HepG2 (cell line): ENCODE data around the gene CPEB4. TPM values are rescaled to one million over a fixed set of nuclear protein-coding genes. Genes with fewer than 3 reads are reported as not detected.

Experiments used
- ATAC-seq: fragments of 200-7000 bp; cut with Tn5 transposase; 3 replicates; pipeline ENCODE4 v1.9.1; 2020; ENCODE audit warnings: mild to moderate bottlenecking, moderate library complexity
- BruUV-seq: library from RNA; stranded (reverse); fragments of 400-500 nt; replicated peaks from 2 replicates; lab custom pipeline; 2021; lab: Mats Ljungman, UMichigan
- CTCF ChIA-PET: fragments of 300-600 bp; formaldehyde crosslinking; extraction: SDS; loops from one replicate; lab custom pipeline; 2021; ENCODE audit warnings: low total read pairs, inconsistent platforms, low intra/inter-chr PET ratio; lab: Yijun Ruan, JAX
- POLR2A ChIA-PET: fragments of 350-600 bp; sonication (Branson Sonifier 250); formaldehyde crosslinking; loops from one replicate; lab custom pipeline; 2020; ENCODE audit warnings: antibody characterized with exemption, inconsistent platforms; lab: Yijun Ruan, JAX
- DNase-seq: peaks from one replicate; pipeline ENCODE4 v3.0.0-alpha.2; 2015; ENCODE audit warnings: low spot score
- FAIRE-seq: peaks from 3 replicates; lab custom pipeline; 2011; peaks lifted over from hg19 to GRCh38; lab: Jason Lieb, UNC
- H2AFZ ChIP-seq: one replicate; pipeline ENCODE4 v1.6.1; 2011; ENCODE audit warnings: low read length, inconsistent platforms
- H3K27ac ChIP-seq: fragments of 300-600 bp; 3 replicates; pipeline ENCODE4 v1.8.0; 2011; ENCODE audit warnings: mixed run types, mild to moderate bottlenecking, mixed read lengths, low read length, inconsistent platforms; ENCODE audit not compliant: insufficient read depth; ENCODE audit errors: extremely low read length
- H3K27me3 ChIP-seq, 2 experiments: fragments of 200-600 bp in 1 of 2; 2 replicates in 1 of 2; 3 replicates in 1 of 2; pipeline versions ENCODE4 v1.6.0 to v1.8.0; 2011; ENCODE audit warnings: low read length in 2 of 2, mild to moderate bottlenecking in 2 of 2, moderate library complexity in 2 of 2, inconsistent platforms in 1 of 2; ENCODE audit not compliant: insufficient read depth in 2 of 2, control insufficient read depth in 1 of 2
- H3K36me3 ChIP-seq, 2 experiments: fragments of 200-600 bp in 1 of 2; replicated peaks in 1 of 2; 2 replicates in 1 of 2; 3 replicates in 1 of 2; pipeline versions ENCODE4 v1.5.1 to v1.8.0; 2011; ENCODE audit warnings: low read length in 2 of 2, inconsistent platforms in 1 of 2; ENCODE audit not compliant: insufficient read depth in 2 of 2, control insufficient read depth in 1 of 2
- H3K4me1 ChIP-seq: 2 replicates; pipeline ENCODE4 v1.5.1; 2012; ENCODE audit warnings: low read length, inconsistent platforms; ENCODE audit not compliant: insufficient read depth
- H3K4me2 ChIP-seq: 2 replicates; pipeline ENCODE4 v1.6.0; 2011; ENCODE audit warnings: low read depth, low read length, inconsistent platforms
- H3K4me3 ChIP-seq, 3 experiments: fragments of 200-600 bp in 1 of 3; sonication (generic), shearing (Covaris generic) in 1 of 3; replicated peaks in 1 of 3; 2 replicates each; pipeline ENCODE4 v1.5.1; 2011 to 2016; ENCODE audit warnings: low read length in 3 of 3, inconsistent platforms in 2 of 3, low read depth in 2 of 3, mild to moderate bottlenecking in 2 of 3, control low read depth in 1 of 3, mixed read lengths in 1 of 3; ENCODE audit not compliant: insufficient read depth in 1 of 3
- H3K79me2 ChIP-seq: one replicate; pipeline ENCODE4 v1.6.1; 2011; ENCODE audit warnings: low read length, inconsistent platforms; ENCODE audit not compliant: insufficient read depth
- H3K9ac ChIP-seq: 2 replicates; pipeline ENCODE4 v1.6.0; 2011; ENCODE audit warnings: mild to moderate bottlenecking, low read depth, low read length, inconsistent platforms; ENCODE audit not compliant: insufficient read depth
- H3K9me3 ChIP-seq: 2 replicates; pipeline ENCODE4 v1.5.1; 2012; ENCODE audit warnings: mild to moderate bottlenecking, low read length
- H4K20me1 ChIP-seq: 2 replicates; pipeline ENCODE4 v1.6.0; 2011; ENCODE audit warnings: inconsistent platforms, mild to moderate bottlenecking, low read length, moderate library complexity; ENCODE audit not compliant: insufficient read depth
- DR1 ChIP-seq: sonication (generic); formaldehyde crosslinking; IDR thresholded peaks from 2 replicates; pipeline ENCODE4 v1.8.0; 2021; ENCODE audit warnings: mild to moderate bottlenecking, missing genetic modification reagents, inconsistent platforms
- ESRRA ChIP-seq: sonication (generic); formaldehyde crosslinking; IDR thresholded peaks from 2 replicates; pipeline ENCODE4 v1.5.1; 2020; ENCODE audit warnings: mild to moderate bottlenecking, low read depth, missing genetic modification reagents
- FOXK1 ChIP-seq: sonication (generic); formaldehyde crosslinking; IDR thresholded peaks from 2 replicates; pipeline ENCODE4 v1.4.0; 2020; ENCODE audit warnings: low read depth, missing genetic modification reagents, borderline replicate concordance
- GATAD2A ChIP-seq: IDR thresholded peaks from 2 replicates; pipeline ENCODE4 v1.6.1; 2016
- HNRNPH1 ChIP-seq: fragments of 200-400 bp; formaldehyde crosslinking; optimal IDR thresholded peaks from 2 replicates; pipeline ENCODE3; 2017; ENCODE audit warnings: mild to moderate bottlenecking, low read depth, low read length
- NFE2L1 ChIP-seq: sonication (generic); formaldehyde crosslinking; IDR thresholded peaks from 2 replicates; pipeline ENCODE4 v1.4.0; 2020; ENCODE audit warnings: missing genetic modification reagents, mild to moderate bottlenecking, borderline replicate concordance
- NRL ChIP-seq: sonication (generic); formaldehyde crosslinking; IDR thresholded peaks from 2 replicates; pipeline ENCODE4 v1.5.0; 2020; ENCODE audit warnings: missing genetic modification reagents, mild to moderate bottlenecking, moderate library complexity, borderline replicate concordance
- POGZ ChIP-seq: sonication (generic); formaldehyde crosslinking; IDR thresholded peaks from 2 replicates; pipeline ENCODE4 v1.4.0; 2020; ENCODE audit warnings: mild to moderate bottlenecking, missing genetic modification reagents
- SIN3B ChIP-seq: fragments of 150-350 bp; IDR thresholded peaks from 2 replicates; pipeline ENCODE4 v1.6.1; 2014; ENCODE audit warnings: low read length
- SIX4 ChIP-seq: sonication (generic); formaldehyde crosslinking; IDR thresholded peaks from 2 replicates; pipeline ENCODE4 v1.4.0; 2020; ENCODE audit warnings: missing genetic modification reagents
- SMC3 ChIP-seq: IDR thresholded peaks from 2 replicates; pipeline ENCODE4 v1.6.1; 2011; ENCODE audit warnings: low read length, improper control_type of control experiment
- STAG1 ChIP-seq: sonication (generic); formaldehyde crosslinking; IDR thresholded peaks from 2 replicates; pipeline ENCODE4 v1.4.0; 2020; ENCODE audit warnings: missing genetic modification reagents
- TOE1 ChIP-seq: sonication (generic); formaldehyde crosslinking; IDR thresholded peaks from 2 replicates; pipeline ENCODE4 v1.4.0; 2020; ENCODE audit warnings: mild to moderate bottlenecking, missing genetic modification reagents
- ZFP36 ChIP-seq: fragments of 150-350 bp; IDR thresholded peaks from 2 replicates; pipeline ENCODE4 v1.6.1; 2018; ENCODE audit warnings: borderline replicate concordance, low read length, low read depth; ENCODE audit not compliant: partially characterized antibody
- ZFX ChIP-seq: sonication (generic); formaldehyde crosslinking; IDR thresholded peaks from 2 replicates; pipeline ENCODE4 v1.4.0; 2020; ENCODE audit warnings: mild to moderate bottlenecking, low read depth, missing genetic modification reagents, moderate library complexity
- ZKSCAN5 ChIP-seq: sonication (generic); formaldehyde crosslinking; IDR thresholded peaks from 2 replicates; pipeline ENCODE4 v1.5.1; 2020; ENCODE audit warnings: mild to moderate bottlenecking, missing genetic modification reagents
- ZNF180 ChIP-seq: sonication (generic); formaldehyde crosslinking; IDR thresholded peaks from 2 replicates; pipeline ENCODE4 v1.4.0; 2020; ENCODE audit warnings: low read depth, missing genetic modification reagents, borderline replicate concordance
- ZNF260 ChIP-seq: sonication (generic); formaldehyde crosslinking; IDR thresholded peaks from 2 replicates; pipeline ENCODE4 v1.4.0; 2020; ENCODE audit warnings: missing genetic modification reagents, low read depth, mild to moderate bottlenecking, borderline replicate concordance
- ZNF512 ChIP-seq: sonication (generic); formaldehyde crosslinking; IDR thresholded peaks from 2 replicates; pipeline ENCODE4 v1.4.0; 2020; ENCODE audit warnings: mild to moderate bottlenecking, missing genetic modification reagents
- WGBS: methylation state at CpG from one replicate; pipeline ENCODE4 v1.1.6; 2017; ENCODE audit warnings: low lambda C conversion rate; 5-methylcytosine and 5-hydroxymethylcytosine counted together
- in situ Hi-C: cut with HindIII; loops from 2 replicates; pipeline ENCODE4 v1.10.0; 2017; ENCODE audit warnings: low pct_unique_long_range_greater_than_20kb; ENCODE audit not compliant: extremely low pct_ligation_motif_present
- intact Hi-C: fragments of 100-400 bp; cut with micrococcal nuclease; formaldehyde crosslinking; loops from one replicate; pipeline ENCODE4 v1.10.0; 2022; ENCODE audit not compliant: unreplicated experiment
- polyA plus RNA-seq, 8 experiments: library from polyadenylated mRNA; depleted of rRNA in 3 of 8; stranded (reverse) in 7 of 8; unstranded in 1 of 8; fragments of >200 nt; fragmentation: Illumina TruSeq in 4 of 8; extraction: Trizol in 4 of 8; gene quantifications; 2 replicates each; pipeline versions ENCODE4 v1.2.1 to v1.2.3, GENCODE V29; 2011 to 2016; ENCODE audit warnings: low read depth in 4 of 8, missing spikeins in 1 of 8, mixed read lengths in 1 of 8; ENCODE audit not compliant: insufficient read depth in 1 of 8
- total RNA-seq, 5 experiments: library from RNA; depleted of rRNA; stranded (reverse); fragments of >200 nt; fragmentation: Illumina TruSeq; extraction: Trizol; gene quantifications; 2 replicates each; pipeline ENCODE4 v1.2.3, GENCODE V29; 2016; ENCODE audit warnings: low read depth in 1 of 5

Gene CPEB4
- total and polyA plus RNA-seq, 2 of the 13 experiments (the other 11 are each of a cell fraction or from before 2014, with no cell fraction given), result 7.7 to 26.7 TPM

- ATAC-seq (no peak), FAIRE-seq (no peak)
- POLR2A ChIA-PET, result no interaction called here
- peaks cover 6 to 12% of the 10 kb centered on the region in 2 experiments; a peak in 2 of 5 replicates for H3K36me3 ChIP-seq
- no peaks in the 10 kb centered on the region for H3K9me3 ChIP-seq
- in situ Hi-C loops, result no loop called here
- TF ChIP-seq SIN3B (no peak), ZKSCAN5 (CRISPR knock-in tag) (no peak), FOXK1 (CRISPR knock-in tag) (no peak), ZFX (CRISPR knock-in tag) (no peak), HNRNPH1 (no peak)
- TF ChIP-seq, all 625 proteins: peak for 0
- no peaks in the 10 kb centered on the region for H4K20me1 ChIP-seq
- no peak for DNase-seq
- no peak overlapping the region for H3K27ac ChIP-seq
- H3K79me2 ChIP-seq, result peaks cover 22% of the 10 kb centered on the region
- peaks cover 69% of the 10 kb centered on the region for H3K4me1 ChIP-seq
- no peak overlapping the region for H3K9ac ChIP-seq
- no peak overlapping the region for H3K4me2 ChIP-seq
- H3K27me3 ChIP-seq, result no peaks in the 10 kb centered on the region
- no peak overlapping the region for H3K4me3 ChIP-seq
- no peak overlapping the region for H2AFZ ChIP-seq
- intact Hi-C loops, result no loop called here
- CTCF ChIA-PET, result interaction anchor here (1.3 kb wide), 1 partner anchor 306 kb away, joined by 4 read pairs; no protein-coding TSS in a partner anchor
- no TSS peak for BruUV-seq
Measured at GRCh38 chr5:173924899-173925298, 36.8 kb downstream of the CPEB4 start.

GRCh38 chr5:173925449-173926071 lies 37.4 kb downstream of the CPEB4 start:
- ATAC-seq (no peak), FAIRE-seq (no peak), DNase-seq (no peak)
- H3K36me3 ChIP-seq, result peaks cover 6 to 12% of the 10 kb centered on the region in 2 experiments; a peak in 2 of 5 replicates
- peaks cover 22% of the 10 kb centered on the region for H3K79me2 ChIP-seq
- H3K27me3 ChIP-seq, result no peaks in the 10 kb centered on the region
- no peak overlapping the region for H3K4me3 ChIP-seq
- WGBS, result 64% methylated on average over 3 of the region's 3 CpGs
- no peak overlapping the region for H3K27ac ChIP-seq
- H2AFZ ChIP-seq, result no peak overlapping the region
- ChIA-PET CTCF (interaction anchor here (1.3 kb wide), 1 partner anchor 307 kb away, joined by 4 read pairs; no protein-coding TSS in a partner anchor), POLR2A (no interaction called here)
- H3K9me3 ChIP-seq, result no peaks in the 10 kb centered on the region
- H4K20me1 ChIP-seq, result no peaks in the 10 kb centered on the region
- in situ Hi-C loops, result no loop called here
- no peak overlapping the region for H3K4me2 ChIP-seq
- peaks cover 69% of the 10 kb centered on the region for H3K4me1 ChIP-seq
- no peak overlapping the region for H3K9ac ChIP-seq
- intact Hi-C loops, result no loop called here
- BruUV-seq, result no TSS peak
- TF ChIP-seq NFE2L1 (no peak), SIX4 (no peak), TOE1 (CRISPR knock-in tag) (no peak), ZNF512 (CRISPR knock-in tag) (no peak), ZFP36 (no peak), GATAD2A (0 out of 2 replicates have a peak, but pooled peaks have one; percentile 21), ZNF260 (CRISPR knock-in tag) (no peak), ESRRA (CRISPR knock-in tag) (no peak), STAG1 (CRISPR knock-in tag) (peak; percentile 55), NRL (CRISPR knock-in tag) (no peak), DR1 (CRISPR knock-in tag) (no peak), SMC3 (peak; percentile 29; the same call in 1 of the 2 replicates), POGZ (CRISPR knock-in tag) (no peak), ZNF180 (CRISPR knock-in tag) (no peak)
